ENCODE results near the gene MMADHC.

Gene MMADHC

GRCh38 chr2:149587220-149587949 lies at the start of gene MMADHC:
TSS of gene MMADHC (minus strand) at chr2:149587775. CDS start at chr2:149587097, 678 bp downstream.
- peaks cover 37% of the 10 kb centered on the region for H3K4me1 Mint-ChIP-seq (ENCODE audit: low read depth)
- intact Hi-C loops (cut with micrococcal nuclease) = no loop called here
- no peaks in the 10 kb centered on the region for H3K9me3 Mint-ChIP-seq
- peak within 1 kb of the TSS; percentile 98 for H3K27ac Mint-ChIP-seq
- H3K4me3 Mint-ChIP-seq = peak within 1 kb of the TSS; percentile 94
- H3K27me3 Mint-ChIP-seq = peaks cover 4% of the 10 kb centered on the region
- peaks cover 35% of the 10 kb centered on the region for H3K36me3 Mint-ChIP-seq (ENCODE audit: low read depth)

GRCh38 chr2:149634103-149634502 lies 46.5 kb upstream of the MMADHC start:
- intact Hi-C loops (cut with micrococcal nuclease) = no loop called here
- H3K4me1 Mint-ChIP-seq (ENCODE audit: low read depth) = no peaks in the 10 kb centered on the region
- no peak overlapping the region for H3K4me3 Mint-ChIP-seq
- no peak overlapping the region for H3K27ac Mint-ChIP-seq
- H3K36me3 Mint-ChIP-seq (ENCODE audit: low read depth) = no peaks in the 10 kb centered on the region
- H3K27me3 Mint-ChIP-seq = no peaks in the 10 kb centered on the region
- no peaks in the 10 kb centered on the region for H3K9me3 Mint-ChIP-seq

- peaks cover 10% of the 10 kb centered on the region for H3K4me1 Mint-ChIP-seq (ENCODE audit: low read depth)
- H3K9me3 Mint-ChIP-seq = no peaks in the 10 kb centered on the region
- intact Hi-C loops (cut with micrococcal nuclease) = no loop called here
- no peaks in the 10 kb centered on the region for H3K27me3 Mint-ChIP-seq
- H3K4me3 Mint-ChIP-seq = no peak overlapping the region
- no peaks in the 10 kb centered on the region for H3K36me3 Mint-ChIP-seq (ENCODE audit: low read depth)
- H3K27ac Mint-ChIP-seq = no peak overlapping the region
Observed at GRCh38 chr2:149630445-149630844, 42.9 kb upstream of the MMADHC start.

- Mint-ChIP-seq H3K4me3 (no peak overlapping the region), H3K36me3 (ENCODE audit: low read depth) (no peaks in the 10 kb centered on the region), H3K9me3 (no peaks in the 10 kb centered on the region), H3K27me3 (no peaks in the 10 kb centered on the region), H3K4me1 (ENCODE audit: low read depth) (peaks cover 10% of the 10 kb centered on the region), H3K27ac (no peak overlapping the region)
- intact Hi-C loops (cut with micrococcal nuclease) = no loop called here
Observed at GRCh38 chr2:149629026-149629425, 41.5 kb upstream of the MMADHC start.

GRCh38 chr2:149627111-149627801 lies 39.7 kb upstream of the MMADHC start:
- Mint-ChIP-seq H3K27me3 (no peaks in the 10 kb centered on the region), H3K4me1 (ENCODE audit: low read depth) (peaks cover 10% of the 10 kb centered on the region), H3K36me3 (ENCODE audit: low read depth) (no peaks in the 10 kb centered on the region), H3K9me3 (no peaks in the 10 kb centered on the region), H3K27ac (no peak overlapping the region), H3K4me3 (no peak overlapping the region)
- intact Hi-C loops (cut with micrococcal nuclease) = no loop called here

GRCh38 chr2:149625671-149626070 lies 38.1 kb upstream of the MMADHC start:
- intact Hi-C loops (cut with micrococcal nuclease) = no loop called here
- no peaks in the 10 kb centered on the region for H3K27me3 Mint-ChIP-seq
- H3K4me3 Mint-ChIP-seq = no peak overlapping the region
- no peak overlapping the region for H3K27ac Mint-ChIP-seq
- no peaks in the 10 kb centered on the region for H3K36me3 Mint-ChIP-seq (ENCODE audit: low read depth)
- no peaks in the 10 kb centered on the region for H3K9me3 Mint-ChIP-seq
- peaks cover 10% of the 10 kb centered on the region for H3K4me1 Mint-ChIP-seq (ENCODE audit: low read depth)

GRCh38 chr2:149625271-149625670 lies 37.7 kb upstream of the MMADHC start:
- no peaks in the 10 kb centered on the region for H3K9me3 Mint-ChIP-seq

GRCh38 chr2:149622343-149622742 lies 34.8 kb upstream of the MMADHC start:
- intact Hi-C loops (cut with micrococcal nuclease) = no loop called here
- Mint-ChIP-seq H3K4me3 (no peak overlapping the region), H3K36me3 (ENCODE audit: low read depth) (no peaks in the 10 kb centered on the region), H3K27ac (no peak overlapping the region), H3K4me1 (ENCODE audit: low read depth) (peaks cover 7% of the 10 kb centered on the region), H3K9me3 (no peaks in the 10 kb centered on the region), H3K27me3 (no peaks in the 10 kb centered on the region)

More at GRCh38 chr2:149625271-149625670, 37.7 kb upstream of the MMADHC start:
- peaks cover 10% of the 10 kb centered on the region for H3K4me1 Mint-ChIP-seq (ENCODE audit: low read depth)
- no peaks in the 10 kb centered on the region for H3K27me3 Mint-ChIP-seq
- no peak overlapping the region for H3K4me3 Mint-ChIP-seq
- intact Hi-C loops (cut with micrococcal nuclease) = no loop called here
- no peak overlapping the region for H3K27ac Mint-ChIP-seq
- H3K36me3 Mint-ChIP-seq (ENCODE audit: low read depth) = no peaks in the 10 kb centered on the region

GRCh38 chr2:149617476-149617875 lies 29.9 kb upstream of the MMADHC start:
- Mint-ChIP-seq H3K4me1 (ENCODE audit: low read depth) (no peaks in the 10 kb centered on the region), H3K27me3 (no peaks in the 10 kb centered on the region), H3K27ac (no peak overlapping the region), H3K36me3 (ENCODE audit: low read depth) (no peaks in the 10 kb centered on the region), H3K4me3 (no peak overlapping the region), H3K9me3 (no peaks in the 10 kb centered on the region)
- intact Hi-C loops (cut with micrococcal nuclease) = no loop called here

GRCh38 chr2:149616681-149617456 lies 29.3 kb upstream of the MMADHC start:
- intact Hi-C loops (cut with micrococcal nuclease) = no loop called here

GRCh38 chr2:149613704-149614103 lies 26.1 kb upstream of the MMADHC start:
- intact Hi-C loops (cut with micrococcal nuclease) = no loop called here
- no peak overlapping the region for H3K4me3 Mint-ChIP-seq
- no peaks in the 10 kb centered on the region for H3K36me3 Mint-ChIP-seq (ENCODE audit: low read depth)
- no peaks in the 10 kb centered on the region for H3K9me3 Mint-ChIP-seq
- H3K27ac Mint-ChIP-seq = no peak overlapping the region
- no peaks in the 10 kb centered on the region for H3K4me1 Mint-ChIP-seq (ENCODE audit: low read depth)
- peaks cover 2% of the 10 kb centered on the region for H3K27me3 Mint-ChIP-seq

More at GRCh38 chr2:149616681-149617456, 29.3 kb upstream of the MMADHC start:
- Mint-ChIP-seq H3K4me1 (ENCODE audit: low read depth) (no peaks in the 10 kb centered on the region), H3K27ac (no peak overlapping the region), H3K36me3 (ENCODE audit: low read depth) (no peaks in the 10 kb centered on the region), H3K9me3 (no peaks in the 10 kb centered on the region), H3K27me3 (peaks cover 2% of the 10 kb centered on the region), H3K4me3 (no peak overlapping the region)

GRCh38 chr2:149612122-149612521 lies 24.5 kb upstream of the MMADHC start:
- Mint-ChIP-seq H3K27me3 (peaks cover 4% of the 10 kb centered on the region), H3K36me3 (ENCODE audit: low read depth) (no peaks in the 10 kb centered on the region), H3K4me1 (ENCODE audit: low read depth) (no peaks in the 10 kb centered on the region), H3K9me3 (peaks cover 9% of the 10 kb centered on the region), H3K4me3 (no peak overlapping the region), H3K27ac (no peak overlapping the region)
- intact Hi-C loops (cut with micrococcal nuclease) = no loop called here

- Mint-ChIP-seq H3K36me3 (ENCODE audit: low read depth) (no peaks in the 10 kb centered on the region), H3K4me1 (ENCODE audit: low read depth) (no peaks in the 10 kb centered on the region), H3K27ac (no peak overlapping the region), H3K4me3 (no peak overlapping the region), H3K27me3 (peaks cover 4% of the 10 kb centered on the region), H3K9me3 (peaks cover 9% of the 10 kb centered on the region)
- intact Hi-C loops (cut with micrococcal nuclease) = no loop called here
Observed at GRCh38 chr2:149611100-149611820, 23.7 kb upstream of the MMADHC start.

Data from dendritic cell treated with granulocyte-macrophage colony-stimulating factor and Interleukin-4, amounts not matched to agents 40 ng/mL and 50 ng/mL, for 4 days (primary cell).